Measurements from ENCODE around the gene GABARAP. TPM values are rescaled to one million over a fixed set of nuclear protein-coding genes. Genes with fewer than 3 reads are reported as not detected.

Gene GABARAP
- polyA plus RNA-seq, 1 donor from 2014 or later, result 384 TPM

DNA sequence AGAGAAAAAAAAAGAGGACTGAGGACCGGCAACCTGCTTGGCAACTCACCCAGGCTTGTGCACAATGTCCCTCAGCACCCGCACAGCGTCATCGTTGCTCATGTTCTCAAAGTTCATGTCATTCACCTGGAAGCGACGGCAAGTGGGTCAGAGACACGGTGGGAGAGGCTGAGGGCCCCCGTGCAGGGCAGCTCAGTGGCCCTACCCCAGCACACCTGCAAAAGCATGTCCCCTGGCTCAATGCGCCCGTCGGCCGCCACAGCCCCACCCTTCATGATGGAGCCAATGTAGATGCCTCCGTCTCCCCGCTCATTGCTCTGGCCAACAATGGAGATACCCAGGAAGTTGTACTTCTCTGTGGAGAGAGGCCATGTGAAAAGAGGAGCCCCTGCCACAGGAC lies 13.3 kb downstream of the GABARAP start:
- Histone ChIP-seq H3K79me2 (replicated peaks; ENCODE audit: insufficient read depth, low read length) (peaks cover 41% of the 10 kb centered on the region), H3K27ac (ENCODE audit: low read length) (no peak overlapping the region), H3K36me3 (ENCODE audit: insufficient read depth, low read length) (no peaks in the 10 kb centered on the region), H3K4me2 (ENCODE audit: low read length) (no peak overlapping the region), H3K27me3 (ENCODE audit: insufficient read depth, low read depth, low read length) (no peaks in the 10 kb centered on the region), H3K9me3 (ENCODE audit: low read length) (no peaks in the 10 kb centered on the region), H3K9me2 (ENCODE audit: insufficient read depth, low read length) (no peaks in the 10 kb centered on the region), H2AFZ (ENCODE audit: low read depth, low read length) (no peak overlapping the region), H4K20me1 (ENCODE audit: insufficient read depth) (peaks cover 5% of the 10 kb centered on the region), H3K9ac (ENCODE audit: low read length) (no peak overlapping the region), H3F3A (ENCODE audit: insufficient read depth, low read length, poor library complexity, severe bottlenecking) (no peaks in the 10 kb centered on the region), H3K4me3 (ENCODE audit: low read length) (no peak overlapping the region)
- TF ChIP-seq RAD21 (conservative IDR thresholded peaks at IDR 0.05) (no peak), SMC3 (conservative IDR thresholded peaks at IDR 0.05; ENCODE audit: poor library complexity) (no peak), TAF1 (IDR thresholded peaks at IDR 0.05; ENCODE audit: low read depth) (no peak), EZH2 (IDR thresholded peaks at IDR 0.05; ENCODE audit: borderline replicate concordance, insufficient read depth, low read length, poor library complexity, severe bottlenecking) (no peak), MXI1 (conservative IDR thresholded peaks at IDR 0.05; ENCODE audit: poor library complexity, severe bottlenecking) (no peak), EP300 (conservative IDR thresholded peaks at IDR 0.05; ENCODE audit: poor library complexity, severe bottlenecking) (no peak), POLR2AphosphoS5 (IDR thresholded peaks at IDR 0.05) (no peak)
- TF ChIP-seq, protein P1, sequence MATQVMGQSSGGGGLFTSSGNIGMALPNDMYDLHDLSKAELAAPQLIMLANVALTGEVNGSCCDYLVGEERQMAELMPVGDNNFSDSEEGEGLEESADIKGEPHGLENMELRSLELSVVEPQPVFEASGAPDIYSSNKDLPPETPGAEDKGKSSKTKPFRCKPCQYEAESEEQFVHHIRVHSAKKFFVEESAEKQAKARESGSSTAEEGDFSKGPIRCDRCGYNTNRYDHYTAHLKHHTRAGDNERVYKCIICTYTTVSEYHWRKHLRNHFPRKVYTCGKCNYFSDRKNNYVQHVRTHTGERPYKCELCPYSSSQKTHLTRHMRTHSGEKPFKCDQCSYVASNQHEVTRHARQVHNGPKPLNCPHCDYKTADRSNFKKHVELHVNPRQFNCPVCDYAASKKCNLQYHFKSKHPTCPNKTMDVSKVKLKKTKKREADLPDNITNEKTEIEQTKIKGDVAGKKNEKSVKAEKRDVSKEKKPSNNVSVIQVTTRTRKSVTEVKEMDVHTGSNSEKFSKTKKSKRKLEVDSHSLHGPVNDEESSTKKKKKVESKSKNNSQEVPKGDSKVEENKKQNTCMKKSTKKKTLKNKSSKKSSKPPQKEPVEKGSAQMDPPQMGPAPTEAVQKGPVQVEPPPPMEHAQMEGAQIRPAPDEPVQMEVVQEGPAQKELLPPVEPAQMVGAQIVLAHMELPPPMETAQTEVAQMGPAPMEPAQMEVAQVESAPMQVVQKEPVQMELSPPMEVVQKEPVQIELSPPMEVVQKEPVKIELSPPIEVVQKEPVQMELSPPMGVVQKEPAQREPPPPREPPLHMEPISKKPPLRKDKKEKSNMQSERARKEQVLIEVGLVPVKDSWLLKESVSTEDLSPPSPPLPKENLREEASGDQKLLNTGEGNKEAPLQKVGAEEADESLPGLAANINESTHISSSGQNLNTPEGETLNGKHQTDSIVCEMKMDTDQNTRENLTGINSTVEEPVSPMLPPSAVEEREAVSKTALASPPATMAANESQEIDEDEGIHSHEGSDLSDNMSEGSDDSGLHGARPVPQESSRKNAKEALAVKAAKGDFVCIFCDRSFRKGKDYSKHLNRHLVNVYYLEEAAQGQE (IDR thresholded peaks at IDR 0.05; ENCODE audit: borderline replicate concordance), result no peak
- TF ChIP-seq, protein P2, sequence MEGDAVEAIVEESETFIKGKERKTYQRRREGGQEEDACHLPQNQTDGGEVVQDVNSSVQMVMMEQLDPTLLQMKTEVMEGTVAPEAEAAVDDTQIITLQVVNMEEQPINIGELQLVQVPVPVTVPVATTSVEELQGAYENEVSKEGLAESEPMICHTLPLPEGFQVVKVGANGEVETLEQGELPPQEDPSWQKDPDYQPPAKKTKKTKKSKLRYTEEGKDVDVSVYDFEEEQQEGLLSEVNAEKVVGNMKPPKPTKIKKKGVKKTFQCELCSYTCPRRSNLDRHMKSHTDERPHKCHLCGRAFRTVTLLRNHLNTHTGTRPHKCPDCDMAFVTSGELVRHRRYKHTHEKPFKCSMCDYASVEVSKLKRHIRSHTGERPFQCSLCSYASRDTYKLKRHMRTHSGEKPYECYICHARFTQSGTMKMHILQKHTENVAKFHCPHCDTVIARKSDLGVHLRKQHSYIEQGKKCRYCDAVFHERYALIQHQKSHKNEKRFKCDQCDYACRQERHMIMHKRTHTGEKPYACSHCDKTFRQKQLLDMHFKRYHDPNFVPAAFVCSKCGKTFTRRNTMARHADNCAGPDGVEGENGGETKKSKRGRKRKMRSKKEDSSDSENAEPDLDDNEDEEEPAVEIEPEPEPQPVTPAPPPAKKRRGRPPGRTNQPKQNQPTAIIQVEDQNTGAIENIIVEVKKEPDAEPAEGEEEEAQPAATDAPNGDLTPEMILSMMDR (IDR thresholded peaks at IDR 0.05; ENCODE audit: poor library complexity, severe bottlenecking), result no peak

DNA sequence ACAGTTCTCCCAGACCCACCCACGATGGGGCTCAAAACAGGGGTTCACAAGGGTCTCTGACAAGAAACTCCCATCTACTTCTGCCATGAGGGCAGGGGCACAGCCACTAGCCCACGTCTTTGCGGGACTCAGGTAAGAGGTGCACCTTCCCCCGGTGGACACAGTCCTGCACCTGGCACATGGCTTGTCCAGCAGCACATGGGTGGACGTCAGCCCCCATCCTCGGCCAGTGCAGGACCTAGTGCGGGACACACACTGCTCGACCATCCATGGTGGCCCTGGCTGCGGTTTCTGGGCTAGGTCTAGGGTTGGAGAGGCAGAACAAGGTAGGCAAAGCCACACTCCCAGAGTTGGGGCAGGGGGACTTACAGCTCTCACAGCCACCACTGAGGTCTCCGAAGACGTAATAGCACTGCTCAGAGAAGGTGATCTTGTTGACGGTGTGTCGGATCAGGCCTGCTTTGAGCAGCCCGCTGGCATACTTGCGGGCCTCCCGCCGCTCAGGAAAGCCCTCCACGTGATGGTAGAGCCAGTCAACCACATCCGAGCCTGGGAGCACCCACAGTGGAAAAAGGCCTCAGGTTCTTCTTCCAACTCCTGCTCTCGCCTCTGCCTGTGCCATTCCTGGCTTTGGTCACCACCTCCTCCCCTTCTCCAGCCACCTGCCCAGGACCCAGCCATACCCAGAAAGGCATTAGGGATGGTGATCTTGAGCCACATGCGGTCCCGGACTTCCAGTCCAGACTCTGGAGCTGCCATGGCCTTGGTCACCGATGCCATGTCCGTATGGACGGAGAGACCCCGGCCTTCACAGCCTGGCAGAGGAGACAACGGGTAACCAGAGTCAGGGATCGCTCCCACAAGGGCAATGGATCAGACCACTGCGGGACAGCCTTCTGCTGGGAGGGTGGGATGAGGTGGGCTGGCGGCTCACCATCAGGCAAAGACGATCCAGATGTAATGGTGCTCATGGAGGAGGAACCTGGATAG lies 15.2 kb downstream of the GABARAP start:
- H3K27ac ChIP-seq (ENCODE audit: low read length), result no peak overlapping the region
- H3K79me2 ChIP-seq (replicated peaks; ENCODE audit: insufficient read depth, low read length), result peaks cover 22% of the 10 kb centered on the region
- H3K9ac ChIP-seq (ENCODE audit: low read length), result no peak overlapping the region
- no peaks in the 10 kb centered on the region for H3K36me3 ChIP-seq (ENCODE audit: insufficient read depth, low read length)
- H2AFZ ChIP-seq (ENCODE audit: low read depth, low read length), result no peak overlapping the region
- H3K9me2 ChIP-seq (ENCODE audit: insufficient read depth, low read length), result no peaks in the 10 kb centered on the region
- TF ChIP-seq SMC3 (conservative IDR thresholded peaks at IDR 0.05; ENCODE audit: poor library complexity), result no peak
- no peak for TF ChIP-seq RAD21 (conservative IDR thresholded peaks at IDR 0.05)
- TF ChIP-seq, protein P1 (IDR thresholded peaks at IDR 0.05; ENCODE audit: borderline replicate concordance), result no peak
- TF ChIP-seq POLR2AphosphoS5 (IDR thresholded peaks at IDR 0.05), result no peak
- TF ChIP-seq EP300 (conservative IDR thresholded peaks at IDR 0.05; ENCODE audit: poor library complexity, severe bottlenecking), result no peak
- TF ChIP-seq MXI1 (conservative IDR thresholded peaks at IDR 0.05; ENCODE audit: poor library complexity, severe bottlenecking), result no peak
- no peak for TF ChIP-seq TAF1 (IDR thresholded peaks at IDR 0.05; ENCODE audit: low read depth)
- TF ChIP-seq EZH2 (IDR thresholded peaks at IDR 0.05; ENCODE audit: borderline replicate concordance, insufficient read depth, low read length, poor library complexity, severe bottlenecking), result no peak
- H3F3A ChIP-seq (ENCODE audit: insufficient read depth, low read length, poor library complexity, severe bottlenecking), result no peaks in the 10 kb centered on the region
- H3K27me3 ChIP-seq (ENCODE audit: insufficient read depth, low read depth, low read length), result no peaks in the 10 kb centered on the region
- H3K9me3 ChIP-seq (ENCODE audit: low read length), result no peaks in the 10 kb centered on the region
- no peak overlapping the region for H3K4me2 ChIP-seq (ENCODE audit: low read length)
- H4K20me1 ChIP-seq (ENCODE audit: insufficient read depth), result peaks cover 5% of the 10 kb centered on the region
- H3K4me3 ChIP-seq (ENCODE audit: low read length), result no peak overlapping the region
